Measurements from ENCODE around the gene RTTN. TPM values are rescaled to one million over a fixed set of nuclear protein-coding genes. Genes with fewer than 3 reads are reported as not detected.

Gene RTTN
- total and polyA plus RNA-seq, 2 of the 13 experiments (the other 11 are each of a cell fraction or from before 2014, with no cell fraction given), result 5.4 to 18.7 TPM

GRCh38 chr18:70005580-70005979, 199.9 kb downstream of the RTTN start (continued):
- TF ChIP-seq, protein P1, sequence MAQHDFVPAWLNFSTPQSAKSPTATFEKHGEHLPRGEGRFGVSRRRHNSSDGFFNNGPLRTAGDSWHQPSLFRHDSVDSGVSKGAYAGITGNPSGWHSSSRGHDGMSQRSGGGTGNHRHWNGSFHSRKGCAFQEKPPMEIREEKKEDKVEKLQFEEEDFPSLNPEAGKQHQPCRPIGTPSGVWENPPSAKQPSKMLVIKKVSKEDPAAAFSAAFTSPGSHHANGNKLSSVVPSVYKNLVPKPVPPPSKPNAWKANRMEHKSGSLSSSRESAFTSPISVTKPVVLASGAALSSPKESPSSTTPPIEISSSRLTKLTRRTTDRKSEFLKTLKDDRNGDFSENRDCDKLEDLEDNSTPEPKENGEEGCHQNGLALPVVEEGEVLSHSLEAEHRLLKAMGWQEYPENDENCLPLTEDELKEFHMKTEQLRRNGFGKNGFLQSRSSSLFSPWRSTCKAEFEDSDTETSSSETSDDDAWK (CRISPR knock-in tag; IDR thresholded peaks at IDR 0.05), result no peak
- TF ChIP-seq ZNF609 (CRISPR knock-in tag; IDR thresholded peaks at IDR 0.05; ENCODE audit: borderline replicate concordance), result peak; percentile 62; the same call in 1 of the 2 replicates
- TF ChIP-seq TCF12 (IDR thresholded peaks at IDR 0.05), result no peak
- TF ChIP-seq TCF12 (CRISPR knock-in tag; IDR thresholded peaks at IDR 0.05), result no peak
- TF ChIP-seq RBFOX2 (IDR thresholded peaks at IDR 0.05; ENCODE audit: low read depth, low read length), result no peak
- TF ChIP-seq ZNF234 (CRISPR knock-in tag; conservative IDR thresholded peaks at IDR 0.05), result no peak
- TF ChIP-seq ZBTB2 (CRISPR knock-in tag; IDR thresholded peaks at IDR 0.05; ENCODE audit: low read depth), result no peak
- TF ChIP-seq ZMYM4 (CRISPR knock-in tag; IDR thresholded peaks at IDR 0.05), result peak; percentile 68
- TF ChIP-seq PPARG (CRISPR knock-in tag; conservative IDR thresholded peaks at IDR 0.05), result no peak
- TF ChIP-seq PHF20 (CRISPR knock-in tag; IDR thresholded peaks at IDR 0.05), result no peak
- TF ChIP-seq FOXJ3 (CRISPR knock-in tag; IDR thresholded peaks at IDR 0.05; ENCODE audit: borderline replicate concordance), result 0 out of 2 replicates have a peak, but pooled peaks have one; percentile 14
- TF ChIP-seq ZNF496 (CRISPR knock-in tag; IDR thresholded peaks at IDR 0.05; ENCODE audit: insufficient replicate concordance), result no peak
- TF ChIP-seq SALL2 (CRISPR knock-in tag; IDR thresholded peaks at IDR 0.05), result no peak
- TF ChIP-seq, protein P2, sequence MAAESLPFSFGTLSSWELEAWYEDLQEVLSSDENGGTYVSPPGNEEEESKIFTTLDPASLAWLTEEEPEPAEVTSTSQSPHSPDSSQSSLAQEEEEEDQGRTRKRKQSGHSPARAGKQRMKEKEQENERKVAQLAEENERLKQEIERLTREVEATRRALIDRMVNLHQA (CRISPR knock-in tag; IDR thresholded peaks at IDR 0.05), result no peak
- no peak for TF ChIP-seq ZBTB20 (CRISPR knock-in tag; IDR thresholded peaks at IDR 0.05; ENCODE audit: borderline replicate concordance, low read depth)
- TF ChIP-seq RXRB (CRISPR knock-in tag; IDR thresholded peaks at IDR 0.05; ENCODE audit: borderline replicate concordance), result no peak
- TF ChIP-seq TOE1 (CRISPR knock-in tag; IDR thresholded peaks at IDR 0.05), result no peak
- TF ChIP-seq RFX3 (CRISPR knock-in tag; IDR thresholded peaks at IDR 0.05), result no peak
- TF ChIP-seq ZC3H13 (CRISPR knock-in tag; IDR thresholded peaks at IDR 0.05), result no peak
- no peak for TF ChIP-seq ZNF251 (CRISPR knock-in tag; IDR thresholded peaks at IDR 0.05)
- TF ChIP-seq SOX13 (IDR thresholded peaks at IDR 0.05), result no peak
- TF ChIP-seq SOX13 (CRISPR knock-in tag; conservative IDR thresholded peaks at IDR 0.05 in 1 of 2, IDR thresholded peaks at IDR 0.05 in 1 of 2), result peak in 1 of 2 experiments; percentile 36; a peak in 1 of 4 replicates
- TF ChIP-seq, protein P3, sequence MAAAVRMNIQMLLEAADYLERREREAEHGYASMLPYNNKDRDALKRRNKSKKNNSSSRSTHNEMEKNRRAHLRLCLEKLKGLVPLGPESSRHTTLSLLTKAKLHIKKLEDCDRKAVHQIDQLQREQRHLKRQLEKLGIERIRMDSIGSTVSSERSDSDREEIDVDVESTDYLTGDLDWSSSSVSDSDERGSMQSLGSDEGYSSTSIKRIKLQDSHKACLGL (CRISPR knock-in tag; IDR thresholded peaks at IDR 0.05), result no peak
- TF ChIP-seq ZSCAN21 (CRISPR knock-in tag; IDR thresholded peaks at IDR 0.05; ENCODE audit: borderline replicate concordance), result no peak
